ENCODE measurements around the gene ZBTB12. TPM values are rescaled to one million over a fixed set of nuclear protein-coding genes. Genes with fewer than 3 reads are reported as not detected.

The ZBTB12 gene
- polyA plus RNA-seq = not detected

DNA sequence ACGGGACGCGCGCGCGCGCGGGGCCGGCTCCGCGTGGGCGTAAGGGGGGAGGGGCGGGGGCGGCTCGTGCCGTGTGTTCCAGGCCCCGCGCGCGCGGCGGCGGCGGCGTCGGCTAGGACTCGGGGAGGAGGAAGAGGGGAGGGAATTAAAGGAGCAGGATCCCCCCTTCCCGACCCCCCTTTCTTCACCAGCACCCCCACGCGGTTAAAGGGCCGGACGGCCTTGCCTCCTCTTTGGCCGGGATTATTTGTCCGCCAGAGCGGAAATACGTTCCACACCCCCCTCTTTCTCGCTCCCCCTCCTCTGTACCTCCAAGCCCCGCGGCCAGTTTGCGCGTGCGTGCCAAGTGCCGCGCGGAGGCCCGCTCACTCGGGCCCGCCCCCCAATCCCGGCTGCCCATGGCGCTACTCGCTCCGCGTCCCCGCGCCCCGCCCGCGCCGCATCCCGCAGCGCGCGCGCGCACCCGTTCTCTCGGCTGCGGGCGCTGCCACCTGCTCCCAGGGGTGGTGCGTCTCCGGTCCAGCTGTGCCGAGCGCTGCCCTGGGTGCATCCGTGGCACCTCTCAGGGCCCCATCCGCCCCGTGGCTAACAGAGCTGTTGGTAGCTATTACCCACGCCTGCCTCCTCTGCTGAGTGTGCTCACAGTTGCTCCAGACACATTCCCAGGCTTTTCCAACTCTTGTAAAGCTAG, at the start of gene ZBTB12:
Gene ZBTB12 (minus strand): TSS at position 134 of the 691 bp plus-strand sequence. CDS start 781 bp downstream, outside the sequence.
- peak; percentile 82 to 87 (median 83) for DNase-seq
- Mint-ChIP-seq H3K9me3 (no peaks in the 10 kb centered on the region), H3K27ac (peak within 1 kb of the TSS; percentile 18 to 86 (median 81)), H3K36me3 (no peaks in the 10 kb centered on the region), H3K4me1 (peaks cover 37 to 43% of the 10 kb centered on the region in 2 donors), H3K4me3 (peak within 1 kb of the TSS; percentile 84 to 91 (median 88)), H3K27me3 (ENCODE audit: low read depth in 3 of 3) (peaks cover 12 to 18% (median 15%) of the 10 kb centered on the region in 3 donors)

GRCh38 chr6:31949926-31950548, 48.2 kb upstream of the ZBTB12 start:
- DNase-seq = no peak
- Mint-ChIP-seq H3K36me3 (peaks cover 19 to 24% (median 22%) of the 10 kb centered on the region in 3 donors), H3K4me1 (peaks cover 0 to 6% of the 10 kb centered on the region in 2 donors), H3K27ac (peak overlapping the region in 2 of 6 donors; percentile 24 to 71), H3K4me3 (no peak overlapping the region), H3K9me3 (no peaks in the 10 kb centered on the region), H3K27me3 (ENCODE audit: low read depth in 3 of 3) (peaks cover 2 to 12% (median 10%) of the 10 kb centered on the region in 3 donors)

- Mint-ChIP-seq H3K9me3 (no peaks in the 10 kb centered on the region), H3K4me3 (no peak overlapping the region), H3K4me1 (peaks cover 0 to 6% of the 10 kb centered on the region in 2 donors), H3K27me3 (ENCODE audit: low read depth in 3 of 3) (peaks cover 2 to 15% (median 10%) of the 10 kb centered on the region in 3 donors), H3K36me3 (peaks cover 9 to 13% (median 10%) of the 10 kb centered on the region in 3 donors), H3K27ac (no peak overlapping the region)
- DNase-seq = no peak
Observed at GRCh38 chr6:31948753-31949413, 47.0 kb upstream of the ZBTB12 start.

DNA sequence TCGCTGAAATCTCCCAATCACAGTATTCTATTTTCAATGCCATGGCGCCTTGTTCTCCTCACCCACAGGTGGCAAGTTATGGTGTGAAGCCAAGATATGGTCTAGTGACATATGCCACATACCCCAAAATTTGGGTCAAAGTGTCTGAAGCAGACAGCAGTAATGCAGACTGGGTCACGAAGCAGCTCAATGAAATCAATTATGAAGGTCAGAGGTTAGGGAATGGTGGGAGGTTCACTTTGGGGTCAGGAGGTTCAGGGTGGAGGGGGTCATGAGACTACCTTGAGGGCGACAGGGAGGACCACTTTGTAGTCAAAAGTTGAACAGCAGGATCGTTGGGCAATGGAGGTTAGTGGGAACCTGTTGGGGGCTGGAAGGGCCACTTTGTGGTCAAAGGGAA, 46.4 kb upstream of the ZBTB12 start:
- Mint-ChIP-seq H3K27ac (peak overlapping the region in 1 of 6 donors; percentile 25), H3K4me1 (peaks cover 0 to 4% of the 10 kb centered on the region in 2 donors), H3K36me3 (peaks cover 3 to 7% (median 4%) of the 10 kb centered on the region in 3 donors), H3K27me3 (ENCODE audit: low read depth in 3 of 3) (peaks cover 2 to 15% (median 10%) of the 10 kb centered on the region in 3 donors), H3K4me3 (no peak overlapping the region), H3K9me3 (no peaks in the 10 kb centered on the region)
- DNase-seq = no peak

- no peaks in the 10 kb centered on the region for H3K4me1 Mint-ChIP-seq
- H3K27ac Mint-ChIP-seq = peak overlapping the region in 1 of 6 donors; percentile 25
- no peak for DNase-seq
- H3K36me3 Mint-ChIP-seq = peaks cover 0 to 3% (median 0%) of the 10 kb centered on the region in 3 donors
- H3K27me3 Mint-ChIP-seq (ENCODE audit: low read depth in 3 of 3) = peaks cover 2 to 15% (median 8%) of the 10 kb centered on the region in 3 donors
- no peaks in the 10 kb centered on the region for H3K9me3 Mint-ChIP-seq
- H3K4me3 Mint-ChIP-seq = no peak overlapping the region
Observed at GRCh38 chr6:31947864-31948263, 46.0 kb upstream of the ZBTB12 start.

DNA sequence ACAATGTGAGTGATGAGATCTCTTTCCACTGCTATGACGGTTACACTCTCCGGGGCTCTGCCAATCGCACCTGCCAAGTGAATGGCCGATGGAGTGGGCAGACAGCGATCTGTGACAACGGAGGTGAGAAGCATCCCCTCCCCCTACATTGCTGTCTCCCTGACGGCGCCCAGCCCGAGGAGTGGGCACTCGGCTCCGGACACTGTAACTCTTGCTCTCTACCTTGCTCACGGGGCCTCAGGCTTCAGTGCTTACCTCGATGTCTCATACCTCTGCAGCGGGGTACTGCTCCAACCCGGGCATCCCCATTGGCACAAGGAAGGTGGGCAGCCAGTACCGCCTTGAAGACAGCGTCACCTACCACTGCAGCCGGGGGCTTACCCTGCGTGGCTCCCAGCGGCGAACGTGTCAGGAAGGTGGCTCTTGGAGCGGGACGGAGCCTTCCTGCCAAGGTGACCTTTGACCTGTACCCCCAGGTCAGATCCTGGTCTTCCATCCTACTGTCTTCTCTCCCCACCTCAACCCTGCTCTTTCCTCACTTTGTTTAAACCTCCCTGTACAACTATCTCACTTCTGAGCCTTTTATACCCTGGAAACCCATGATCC, 45.3 kb upstream of the ZBTB12 start:
- Mint-ChIP-seq H3K36me3 (peaks cover 0 to 3% (median 0%) of the 10 kb centered on the region in 3 donors), H3K4me1 (no peaks in the 10 kb centered on the region), H3K9me3 (no peaks in the 10 kb centered on the region), H3K27ac (no peak overlapping the region), H3K27me3 (ENCODE audit: low read depth in 3 of 3) (peaks cover 2 to 17% (median 8%) of the 10 kb centered on the region in 3 donors), H3K4me3 (no peak overlapping the region)
- DNase-seq = no peak

GRCh38 chr6:31946370-31946885, 44.5 kb upstream of the ZBTB12 start:
- peaks cover 0 to 3% (median 0%) of the 10 kb centered on the region in 3 donors for H3K36me3 Mint-ChIP-seq
- H3K9me3 Mint-ChIP-seq = no peaks in the 10 kb centered on the region
- no peak overlapping the region for H3K4me3 Mint-ChIP-seq
- peaks cover 2 to 17% (median 8%) of the 10 kb centered on the region in 3 donors for H3K27me3 Mint-ChIP-seq (ENCODE audit: low read depth in 3 of 3)
- H3K4me1 Mint-ChIP-seq = no peaks in the 10 kb centered on the region
- no peak for DNase-seq
- H3K27ac Mint-ChIP-seq = no peak overlapping the region

- Mint-ChIP-seq H3K4me3 (no peak within 1 kb of the TSS), H3K27ac (no peak within 1 kb of the TSS), H3K4me1 (no peaks in the 10 kb centered on the region), H3K36me3 (peaks cover 0 to 3% (median 0%) of the 10 kb centered on the region in 3 donors), H3K9me3 (no peaks in the 10 kb centered on the region), H3K27me3 (ENCODE audit: low read depth in 3 of 3) (peaks cover 2 to 17% (median 9%) of the 10 kb centered on the region in 3 donors)
- DNase-seq = no peak
Observed at GRCh38 chr6:31945507-31946369, 43.9 kb upstream of the ZBTB12 start, which contains the start of gene CFB. Gene CFB (plus strand): TSS chr6:31946095. CDS start chr6:31946222, 127 bp downstream.

- no peak for DNase-seq
- Mint-ChIP-seq H3K4me3 (no peak overlapping the region), H3K27ac (no peak overlapping the region), H3K36me3 (peaks cover 0 to 3% (median 0%) of the 10 kb centered on the region in 3 donors), H3K27me3 (ENCODE audit: low read depth in 3 of 3) (peaks cover 2 to 17% (median 9%) of the 10 kb centered on the region in 3 donors), H3K9me3 (no peaks in the 10 kb centered on the region), H3K4me1 (no peaks in the 10 kb centered on the region)
Observed at GRCh38 chr6:31945154-31945506, 43.2 kb upstream of the ZBTB12 start.

GRCh38 chr6:31943742-31944141, 41.9 kb upstream of the ZBTB12 start:
- Mint-ChIP-seq H3K36me3 (peaks cover 0 to 3% (median 0%) of the 10 kb centered on the region in 3 donors), H3K4me1 (no peaks in the 10 kb centered on the region), H3K27me3 (ENCODE audit: low read depth in 3 of 3) (peaks cover 2 to 17% (median 9%) of the 10 kb centered on the region in 3 donors), H3K9me3 (no peaks in the 10 kb centered on the region), H3K27ac (no peak overlapping the region), H3K4me3 (no peak overlapping the region)
- no peak for DNase-seq

DNA sequence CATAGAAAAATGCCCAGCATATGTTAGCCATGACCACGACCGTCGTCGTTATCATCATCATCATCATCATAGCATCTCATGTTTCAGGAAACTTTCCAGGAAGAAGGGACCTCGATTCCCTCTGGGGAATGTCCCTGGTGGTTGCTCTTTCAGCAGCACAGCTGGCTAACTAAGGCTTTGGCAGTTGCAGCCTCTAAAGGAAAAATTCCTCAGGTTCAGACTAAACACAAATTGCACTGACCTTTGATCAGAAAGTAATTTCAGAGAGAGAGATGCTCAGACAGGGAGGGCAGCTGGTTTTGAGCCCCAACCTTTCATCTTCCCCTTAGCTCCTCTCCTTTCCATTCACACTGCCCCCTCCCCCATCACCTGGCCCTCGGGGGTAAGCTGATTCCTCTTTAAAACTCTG, 38.4 kb upstream of the ZBTB12 start:
- peaks cover under 1 to 5% (median 4%) of the 10 kb centered on the region in 3 donors for H3K27me3 Mint-ChIP-seq (ENCODE audit: low read depth in 3 of 3)
- peaks cover 0 to 3% (median 0%) of the 10 kb centered on the region in 3 donors for H3K36me3 Mint-ChIP-seq
- no peak overlapping the region for H3K27ac Mint-ChIP-seq
- H3K4me1 Mint-ChIP-seq = no peaks in the 10 kb centered on the region
- no peaks in the 10 kb centered on the region for H3K9me3 Mint-ChIP-seq
- H3K4me3 Mint-ChIP-seq = no peak overlapping the region
- no peak for DNase-seq

GRCh38 chr6:31935823-31936222, 33.9 kb upstream of the ZBTB12 start:
- Mint-ChIP-seq H3K27ac (no peak overlapping the region), H3K4me3 (no peak overlapping the region), H3K36me3 (no peaks in the 10 kb centered on the region), H3K27me3 (ENCODE audit: low read depth in 3 of 3) (peaks cover 2 to 4% (median 2%) of the 10 kb centered on the region in 3 donors), H3K9me3 (no peaks in the 10 kb centered on the region), H3K4me1 (no peaks in the 10 kb centered on the region)
- no peak for DNase-seq
